COLO668 (cell line): ENCODE results near the gene OR5D14.

Source experiments
- DNase-seq: peaks from one replicate; lab custom pipeline; 2025; ENCODE audit not compliant: unreplicated experiment; lab: John Stamatoyannopoulos, UW

Gene OR5D14

GRCh38 chr11:55795256-55795655 lies at the start of gene OR5D14:
Gene OR5D14, plus strand, starts transcription at chr11:55795556. Its CDS starts 0 bp downstream, at chr11:55795556.
- no peak for DNase-seq

GRCh38 chr11:55773138-55773537 lies 22.2 kb upstream of the OR5D14 start, which contains the start of gene OR5D13:
Gene OR5D13, plus strand, starts transcription at chr11:55773438. Its CDS starts 0 bp downstream, at chr11:55773438.
- no peak for DNase-seq

- no peak for DNase-seq
These were observed 3.8 kb upstream of the OR5D14 start for GRCh38 chr11:55791606-55792005.

- no peak for DNase-seq
These were observed 2.0 kb upstream of the OR5D14 start for GRCh38 chr11:55793321-55793720.

- DNase-seq = no peak
These were observed 10.9 kb downstream of the OR5D14 start for GRCh38 chr11:55806248-55806647.

- DNase-seq = no peak
These were observed 15.7 kb downstream of the OR5D14 start, which contains the start of gene OR5L1 for GRCh38 chr11:55811067-55811466. Gene OR5L1, plus strand, starts transcription at chr11:55811367. Its CDS starts 100 bp downstream, at chr11:55811467.

- no peak for DNase-seq
These were observed 24.0 kb downstream of the OR5D14 start, which contains the start of gene OR5D18 for GRCh38 chr11:55819330-55819729. Gene OR5D18, plus strand, starts transcription at chr11:55819630. Its CDS starts 0 bp downstream, at chr11:55819630.

- DNase-seq = no peak
These were observed 31.6 kb downstream of the OR5D14 start, which contains the start of gene OR5L2 for GRCh38 chr11:55826919-55827318. Gene OR5L2, plus strand, starts transcription at chr11:55827219. Its CDS starts 0 bp downstream, at chr11:55827219.

- DNase-seq = no peak
These were observed 43.1 kb downstream of the OR5D14 start, which contains the start of gene OR5D16 for GRCh38 chr11:55838452-55838851. Gene OR5D16, plus strand, starts transcription at chr11:55838752. Its CDS starts 0 bp downstream, at chr11:55838752.
